Mesenchymal stem cell (in vitro differentiated cells and primary cell): Measurements from ENCODE around the gene VEGFB.

Experiments
- DNase-seq: peaks from one replicate; pipeline ENCODE4 v3.0.0-alpha.2; 2013
- H2AFZ ChIP-seq: one replicate; pipeline ENCODE4 v1.6.1; 2013; ENCODE audit warnings: low read depth, mild to moderate bottlenecking, control low read depth, inconsistent platforms, low read length, moderate library complexity
- H2AK5ac ChIP-seq: 2 replicates; pipeline ENCODE4 v1.6.1; 2013; ENCODE audit warnings: low read length, moderate library complexity, mild to moderate bottlenecking, inconsistent platforms; ENCODE audit not compliant: severe bottlenecking
- H2BK120ac ChIP-seq: one replicate; pipeline ENCODE4 v1.6.1; 2013; ENCODE audit warnings: low read depth, mild to moderate bottlenecking, inconsistent platforms, low read length, moderate library complexity
- H2BK12ac ChIP-seq, 2 experiments: one replicate each; pipeline ENCODE4 v1.6.1; 2013; ENCODE audit warnings: inconsistent platforms in 2 of 2, low read length in 2 of 2, mild to moderate bottlenecking in 2 of 2, moderate library complexity in 2 of 2, control low read depth in 1 of 2
- H2BK15ac ChIP-seq: one replicate; pipeline ENCODE4 v1.6.1; 2013; ENCODE audit warnings: mild to moderate bottlenecking, low read depth, inconsistent platforms; ENCODE audit not compliant: poor library complexity, severe bottlenecking
- H2BK5ac ChIP-seq: 2 replicates; pipeline ENCODE4 v1.6.1; 2013; ENCODE audit warnings: low read depth, mild to moderate bottlenecking, low read length, control low read depth, inconsistent platforms; ENCODE audit not compliant: poor library complexity, severe bottlenecking
- H3K14ac ChIP-seq, 2 experiments: one replicate each; pipeline ENCODE4 v1.6.1; 2013; ENCODE audit warnings: inconsistent platforms in 2 of 2, low read length in 2 of 2, control low read depth in 1 of 2, mild to moderate bottlenecking in 1 of 2, moderate library complexity in 1 of 2
- H3K18ac ChIP-seq, 2 experiments: one replicate each; pipeline ENCODE4 v1.6.1; 2013; ENCODE audit warnings: inconsistent platforms in 2 of 2, low read length in 2 of 2, control low read depth in 1 of 2, low read depth in 1 of 2, mild to moderate bottlenecking in 1 of 2
- H3K23ac ChIP-seq, 2 experiments: one replicate each; pipeline ENCODE4 v1.6.1; 2013; ENCODE audit warnings: inconsistent platforms in 2 of 2, low read length in 2 of 2, mild to moderate bottlenecking in 2 of 2, moderate library complexity in 2 of 2, control low read depth in 1 of 2
- H3K27ac ChIP-seq: 2 replicates; pipeline ENCODE4 v1.5.1; 2013; ENCODE audit warnings: mild to moderate bottlenecking, moderate library complexity, low read length, control low read depth, inconsistent platforms; ENCODE audit not compliant: poor library complexity, severe bottlenecking
- H3K27me3 ChIP-seq, 2 experiments: 2 replicates each; pipeline versions ENCODE4 v1.6.1 to v1.7.0; 2013; ENCODE audit warnings: low read length in 2 of 2, mild to moderate bottlenecking in 2 of 2, moderate library complexity in 2 of 2, control low read depth in 1 of 2, inconsistent platforms in 1 of 2; ENCODE audit not compliant: control insufficient read depth in 1 of 2, insufficient read depth in 1 of 2
- H3K36me3 ChIP-seq, 2 experiments: 2 replicates each; pipeline versions ENCODE4 v1.6.1 to v1.7.0; 2013; ENCODE audit warnings: low read length in 2 of 2, control low read depth in 1 of 2, inconsistent platforms in 1 of 2, low read depth in 1 of 2, mild to moderate bottlenecking in 1 of 2; ENCODE audit not compliant: insufficient read depth in 2 of 2, control insufficient read depth in 1 of 2
- H3K4ac ChIP-seq, 2 experiments: one replicate each; pipeline ENCODE4 v1.6.1; 2013; ENCODE audit warnings: inconsistent platforms in 2 of 2, low read length in 2 of 2, mild to moderate bottlenecking in 2 of 2, moderate library complexity in 2 of 2, control low read depth in 1 of 2, low read depth in 1 of 2
- H3K4me1 ChIP-seq: 2 replicates; pipeline ENCODE4 v1.6.1; 2013; ENCODE audit warnings: low read depth, low read length, control low read depth; ENCODE audit not compliant: control insufficient read depth, insufficient read depth
- H3K4me2 ChIP-seq: 2 replicates; pipeline ENCODE4 v1.6.1; 2013; ENCODE audit warnings: low read length, mild to moderate bottlenecking, inconsistent platforms; ENCODE audit not compliant: poor library complexity, severe bottlenecking
- H3K4me3 ChIP-seq, 2 experiments: 2 replicates each; pipeline versions ENCODE4 v1.5.1 to v1.7.0; 2013; ENCODE audit warnings: low read length in 2 of 2, mild to moderate bottlenecking in 2 of 2, control low read depth in 1 of 2, low read depth in 1 of 2; ENCODE audit not compliant: insufficient read depth in 1 of 2
- H3K79me1 ChIP-seq: replicated peaks from 2 replicates; pipeline ENCODE4 v1.6.1; 2013; ENCODE audit warnings: mild to moderate bottlenecking, control low read depth, low read length, inconsistent platforms; ENCODE audit not compliant: poor library complexity, severe bottlenecking
- H3K9ac ChIP-seq: 2 replicates; pipeline ENCODE4 v1.7.0; 2013; ENCODE audit warnings: mild to moderate bottlenecking, low read length, moderate library complexity
- H3K9me3 ChIP-seq: 2 replicates; pipeline ENCODE4 v1.7.0; 2013; ENCODE audit warnings: mild to moderate bottlenecking, low read length; ENCODE audit not compliant: control insufficient read depth
- H4K8ac ChIP-seq: one replicate; pipeline ENCODE4 v1.6.1; 2013; ENCODE audit warnings: inconsistent platforms, mild to moderate bottlenecking, low read length, moderate library complexity
- H4K91ac ChIP-seq: one replicate; pipeline ENCODE4 v1.6.1; 2013; ENCODE audit warnings: mild to moderate bottlenecking, low read length, inconsistent platforms
- WGBS: methylation state at CpG from one replicate; pipeline ENCODE4 v1.1.7; 2013; ENCODE audit warnings: mixed read lengths; 5-methylcytosine and 5-hydroxymethylcytosine counted together

VEGFB gene

GRCh38 chr11:64284962-64285884, 50.8 kb downstream of the VEGFB start, which contains the start of gene GPR137:
Gene GPR137 (plus strand): TSS chr11:64285848. CDS start chr11:64286525, 677 bp downstream.
- Histone ChIP-seq H3K14ac (peak within 1 kb of the TSS; percentile 5 to 78), H2AFZ (peak within 1 kb of the TSS; percentile 66), H2BK12ac (peak within 1 kb of the TSS in 1 of 2 experiments; percentile 56), H3K4me1 (peaks cover 26% of the 10 kb centered on the region), H3K9me3 (no peaks in the 10 kb centered on the region), H3K23ac (peak within 1 kb of the TSS in 1 of 2 experiments; percentile 61), H2BK5ac (peak within 1 kb of the TSS; percentile 53), H2BK15ac (peak within 1 kb of the TSS; percentile 61), H2BK120ac (peak within 1 kb of the TSS; percentile 78), H4K91ac (peak within 1 kb of the TSS; percentile 85), H3K4ac (peak within 1 kb of the TSS; percentile 73 to 94), H3K27ac (peak within 1 kb of the TSS; percentile 86), H3K9ac (peak within 1 kb of the TSS; percentile 97), H2AK5ac (no peak within 1 kb of the TSS), H3K36me3 (peaks cover 19 to 43% of the 10 kb centered on the region in 2 experiments), H3K4me2 (peak within 1 kb of the TSS; percentile 98), H3K18ac (peak within 1 kb of the TSS; percentile 49 to 87), H3K27me3 (peaks cover under 1 to 2% of the 10 kb centered on the region in 2 experiments), H3K79me1 (peaks cover 46% of the 10 kb centered on the region), H4K8ac (peak within 1 kb of the TSS; percentile 85), H3K4me3 (peak within 1 kb of the TSS; percentile 83 to 97)
- under 1% methylated on average over 89 of the region's 102 CpGs for WGBS
- DNase-seq, result peak; percentile 84

GRCh38 chr11:64285885-64286800, 51.8 kb downstream of the VEGFB start:
- no peak for DNase-seq
- H2BK12ac ChIP-seq, result no peak overlapping the region
- no peak overlapping the region for H2BK15ac ChIP-seq
- peak overlapping the region; percentile 83 for H4K91ac ChIP-seq
- H3K36me3 ChIP-seq, result peaks cover 18 to 43% of the 10 kb centered on the region in 2 experiments
- peak overlapping the region; percentile 98 for H3K4me2 ChIP-seq
- no peak overlapping the region for H2AK5ac ChIP-seq
- peak overlapping the region; percentile 49 to 61 for H3K18ac ChIP-seq
- WGBS, result 44% methylated on average over 29 of the region's 40 CpGs
- peaks cover 27% of the 10 kb centered on the region for H3K4me1 ChIP-seq
- peaks cover 10 to 12% of the 10 kb centered on the region in 2 experiments for H3K27me3 ChIP-seq
- H3K79me1 ChIP-seq, result peaks cover 45% of the 10 kb centered on the region
- peak overlapping the region; percentile 15 to 52 for H3K4ac ChIP-seq
- H3K14ac ChIP-seq, result peak overlapping the region in 1 of 2 experiments; percentile 78
- peak overlapping the region; percentile 77 for H4K8ac ChIP-seq
- peak overlapping the region; percentile 78 for H2BK120ac ChIP-seq
- H2BK5ac ChIP-seq, result no peak overlapping the region
- peak overlapping the region; percentile 66 for H2AFZ ChIP-seq
- H3K4me3 ChIP-seq, result peak overlapping the region; percentile 83 to 97
- no peak overlapping the region for H3K27ac ChIP-seq
- peak overlapping the region; percentile 97 for H3K9ac ChIP-seq
- H3K23ac ChIP-seq, result peak overlapping the region in 1 of 2 experiments; percentile 61
- H3K9me3 ChIP-seq, result no peaks in the 10 kb centered on the region

DNA sequence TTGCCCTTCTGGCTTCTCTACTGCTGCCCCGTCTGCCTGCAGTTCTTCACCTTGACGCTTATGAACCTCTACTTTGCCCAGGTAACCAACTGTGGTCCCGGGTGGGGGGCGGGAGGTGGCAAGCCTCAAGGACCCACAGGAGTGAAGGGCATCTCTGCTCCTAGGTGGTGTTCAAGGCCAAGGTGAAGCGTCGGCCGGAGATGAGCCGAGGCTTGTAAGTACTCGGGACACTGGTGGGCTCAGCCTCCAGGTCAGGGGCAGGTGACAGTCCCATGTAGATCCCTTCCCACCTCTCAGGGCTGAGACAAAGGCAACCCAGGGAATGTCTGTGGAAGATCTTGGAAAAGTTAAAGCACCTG, 52.4 kb downstream of the VEGFB start:
- Histone ChIP-seq H2AK5ac (no peak overlapping the region), H4K91ac (peak overlapping the region; percentile 3), H3K9me3 (no peaks in the 10 kb centered on the region), H2BK12ac (no peak overlapping the region), H3K4me2 (no peak overlapping the region), H3K23ac (no peak overlapping the region), H2BK5ac (no peak overlapping the region), H3K14ac (no peak overlapping the region), H3K27ac (no peak overlapping the region), H3K4me1 (peaks cover 33% of the 10 kb centered on the region), H3K4me3 (peak overlapping the region in 1 of 2 experiments; percentile 97), H3K18ac (no peak overlapping the region), H2BK120ac (no peak overlapping the region), H3K79me1 (peaks cover 41% of the 10 kb centered on the region), H3K27me3 (peaks cover 13 to 14% of the 10 kb centered on the region in 2 experiments), H3K4ac (no peak overlapping the region), H4K8ac (peak overlapping the region; percentile 57), H3K36me3 (peaks cover 14 to 40% of the 10 kb centered on the region in 2 experiments), H2BK15ac (no peak overlapping the region), H2AFZ (no peak overlapping the region), H3K9ac (peak overlapping the region; percentile 97)
- WGBS, result 94% methylated on average over 9 of the region's 9 CpGs
- DNase-seq, result no peak
